HG03108 (cell line): ENCODE data around the gene ATP11A.

Experiments used
- ATAC-seq: cut with Tn5 transposase; IDR thresholded peaks from one replicate; pipeline ENCODE4 v1.9.1; 2021; ENCODE audit warnings: moderate library complexity; ENCODE audit not compliant: unreplicated experiment

Gene ATP11A

GRCh38 chr13:112721198-112722104 lies 31.6 kb downstream of the ATP11A start:
- no peak for ATAC-seq

- no peak for ATAC-seq
Measured at GRCh38 chr13:112722433-112723263, 32.8 kb downstream of the ATP11A start.

DNA sequence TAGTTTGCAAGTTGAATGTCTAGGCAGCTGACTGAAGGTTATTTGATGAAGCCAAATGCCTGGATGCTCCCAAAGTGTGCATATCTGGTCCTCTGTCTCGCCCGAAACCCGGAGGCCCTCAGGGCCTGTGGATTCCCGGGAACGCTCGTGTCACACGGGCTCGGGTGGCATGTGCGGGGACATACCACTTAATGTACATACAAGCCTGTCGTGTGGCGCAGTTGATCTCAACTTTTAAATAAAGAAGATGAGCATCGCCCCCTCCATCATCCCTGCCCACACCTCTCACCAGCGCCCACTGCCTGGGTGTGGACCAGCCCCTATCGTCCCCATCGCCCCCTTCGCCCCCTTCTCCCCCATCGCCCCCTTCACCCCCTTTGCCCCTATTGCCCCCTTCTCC lies 33.9 kb downstream of the ATP11A start:
- ATAC-seq = no peak

DNA sequence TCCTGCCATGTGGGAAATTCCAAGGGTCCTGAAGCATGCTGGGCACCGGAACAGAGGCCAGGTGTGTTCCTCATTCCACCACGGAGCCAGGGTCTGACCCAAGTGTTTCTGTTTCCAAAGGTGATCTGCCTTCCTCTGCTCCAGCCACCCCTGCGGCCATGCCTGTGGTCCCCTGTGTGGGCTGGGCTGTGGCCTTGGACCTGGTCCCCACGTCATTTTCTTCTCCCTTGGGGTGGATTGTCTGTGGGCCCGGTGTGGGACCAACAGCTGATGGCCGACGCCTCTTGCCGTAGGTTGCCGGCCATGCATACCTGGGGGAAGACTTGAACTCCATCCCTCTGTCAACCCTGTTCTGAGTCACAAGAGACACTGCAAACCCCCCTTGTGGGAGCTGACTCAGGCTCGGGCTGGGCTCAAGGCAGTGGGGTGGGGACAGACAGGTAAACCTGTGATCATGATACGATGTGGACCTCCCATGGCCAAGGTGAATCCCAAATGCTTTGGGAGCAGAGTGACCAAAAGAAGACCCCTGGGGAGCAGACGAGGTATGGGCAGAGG lies 35.0 kb downstream of the ATP11A start:
- no peak for ATAC-seq

DNA sequence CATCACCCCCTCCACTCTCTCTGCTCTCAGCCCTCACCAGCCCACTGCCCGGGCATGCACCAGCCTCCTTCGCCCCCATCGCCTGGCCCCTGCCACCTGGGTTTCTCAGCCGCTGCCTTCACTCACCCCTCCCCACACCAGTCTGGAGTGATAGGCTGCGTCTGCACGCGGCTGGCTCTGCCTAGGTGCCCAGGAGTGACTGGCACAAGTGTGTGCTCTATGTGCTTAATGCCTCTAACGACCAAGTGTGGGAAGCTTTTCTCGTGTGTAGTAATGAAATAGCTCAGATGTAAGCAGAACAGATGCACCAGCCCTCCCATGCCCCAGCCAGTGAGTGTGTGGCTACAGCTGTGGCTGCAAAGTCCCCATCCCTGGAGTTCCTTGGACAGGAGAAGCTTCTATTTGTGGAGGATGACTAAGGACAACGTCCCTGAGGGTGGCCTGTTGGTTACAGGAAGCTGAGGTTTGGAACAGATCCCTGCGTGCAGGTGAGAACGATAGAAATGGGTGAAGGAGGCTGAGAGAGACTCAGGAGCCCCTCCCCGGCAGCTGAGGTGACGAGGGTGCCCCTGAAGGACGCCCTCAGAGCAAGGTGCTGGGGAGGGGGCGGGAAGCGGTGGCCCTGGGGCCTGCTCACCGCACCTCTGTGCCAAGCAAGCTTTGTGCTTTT lies 35.6 kb downstream of the ATP11A start:
- no peak for ATAC-seq

DNA sequence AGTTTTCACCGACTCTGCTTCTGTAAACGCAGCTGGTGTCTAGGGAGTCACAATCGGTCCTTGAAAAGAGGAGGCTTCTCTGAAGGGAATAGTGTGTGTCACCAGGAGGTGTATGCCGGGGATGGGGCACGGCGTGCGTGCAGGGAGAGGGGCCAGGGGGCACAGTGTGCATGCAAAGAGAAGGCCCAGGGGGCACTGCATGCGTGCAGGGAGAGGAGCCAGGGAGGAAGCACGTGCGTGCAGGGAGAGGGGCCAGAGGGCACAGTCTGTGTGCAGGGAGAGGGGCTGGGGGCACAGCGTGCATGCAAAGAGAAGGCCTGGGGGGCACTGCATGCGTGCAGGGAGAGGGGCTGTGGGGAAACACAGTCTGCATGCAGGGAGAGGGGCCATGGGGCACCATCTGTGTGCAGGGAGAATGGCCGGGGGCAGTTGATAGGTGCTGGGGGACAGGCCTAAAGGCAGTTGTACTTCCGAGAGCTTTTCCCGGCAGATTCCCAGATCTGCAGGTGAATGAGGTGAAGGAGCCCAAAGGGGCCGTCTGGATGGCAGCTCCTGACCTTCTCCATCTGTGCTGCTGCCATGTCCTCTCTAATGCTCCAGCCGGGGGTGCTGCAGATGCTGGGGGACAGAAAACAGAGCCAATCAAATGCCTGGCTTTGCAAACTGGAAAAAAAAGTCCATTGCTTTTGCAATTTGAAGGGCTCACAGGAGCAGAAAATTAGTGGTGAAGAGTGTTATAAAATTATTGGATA lies 36.4 kb downstream of the ATP11A start:
- no peak for ATAC-seq

- no peak for ATAC-seq
Measured at GRCh38 chr13:112727581-112727980, 37.7 kb downstream of the ATP11A start.

- no peak for ATAC-seq
Measured at GRCh38 chr13:112728375-112729126, 38.7 kb downstream of the ATP11A start.

- ATAC-seq = no peak
Measured at GRCh38 chr13:112729408-112729807, 39.6 kb downstream of the ATP11A start.

GRCh38 chr13:112730157-112730671 lies 40.4 kb downstream of the ATP11A start:
- ATAC-seq = no peak

GRCh38 chr13:112731667-112732616 lies 42.1 kb downstream of the ATP11A start:
- no peak for ATAC-seq

- ATAC-seq = no peak
Measured at GRCh38 chr13:112732679-112733078, 42.8 kb downstream of the ATP11A start.

DNA sequence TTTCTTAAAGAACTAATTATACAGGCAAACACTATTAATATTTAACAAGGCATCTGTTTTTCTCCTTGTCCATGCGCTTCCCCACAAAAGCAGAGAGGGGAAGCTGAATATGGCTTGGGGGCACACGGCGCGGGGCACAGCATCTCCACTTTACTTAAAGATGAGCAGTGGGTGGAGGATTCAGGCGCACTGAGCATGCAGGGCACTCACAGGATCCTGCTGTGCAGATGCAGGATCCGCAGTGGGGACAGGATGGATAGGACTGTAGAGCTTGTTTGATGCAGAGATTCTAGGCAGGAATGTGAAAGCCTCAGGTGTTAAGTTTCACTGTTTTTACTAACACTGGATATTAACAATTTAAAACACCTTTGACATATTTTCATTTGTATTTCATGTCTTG lies 43.3 kb downstream of the ATP11A start:
- no peak for ATAC-seq

- no peak for ATAC-seq
Measured at GRCh38 chr13:112733661-112734379, 44.0 kb downstream of the ATP11A start.

DNA sequence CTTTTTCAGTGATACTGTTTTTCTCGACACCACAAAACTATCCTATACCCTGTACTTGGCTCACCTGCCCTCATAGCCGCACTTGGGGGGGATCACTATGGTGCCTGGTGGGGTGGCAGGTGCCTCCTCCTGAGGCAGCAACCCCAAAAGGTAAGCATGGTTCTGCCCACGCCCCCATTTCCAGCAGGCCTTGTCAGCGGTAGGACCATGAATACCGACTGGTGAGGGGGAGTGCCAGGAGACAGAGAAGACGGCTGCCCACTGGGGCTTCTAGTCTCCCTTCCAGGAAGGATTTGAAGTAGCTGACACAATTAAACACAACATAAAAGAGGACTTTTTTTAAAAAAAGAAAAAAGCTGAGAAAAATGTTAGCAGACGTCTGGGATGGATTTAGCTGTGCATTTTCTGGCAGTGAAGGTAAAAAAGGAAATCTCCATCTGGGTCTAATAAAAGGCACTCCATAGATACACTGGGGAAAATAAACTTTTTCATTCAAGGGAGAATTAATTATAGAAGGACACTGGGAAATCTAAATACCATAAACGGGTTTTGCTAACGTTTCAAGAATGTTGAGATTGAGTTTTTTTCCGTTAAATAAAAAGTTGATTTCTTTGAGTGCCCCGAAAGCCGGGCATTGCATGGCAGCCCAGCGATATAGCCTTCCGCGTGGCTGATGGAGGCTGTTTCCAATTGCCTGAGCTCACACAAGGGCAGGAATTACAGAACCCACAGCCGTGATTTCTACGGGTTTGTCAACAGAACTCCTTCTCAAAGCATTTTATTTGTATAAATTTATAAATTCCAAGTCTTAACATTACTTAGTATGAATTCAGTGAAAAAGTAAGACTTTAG lies 45.1 kb downstream of the ATP11A start:
- no peak for ATAC-seq

DNA sequence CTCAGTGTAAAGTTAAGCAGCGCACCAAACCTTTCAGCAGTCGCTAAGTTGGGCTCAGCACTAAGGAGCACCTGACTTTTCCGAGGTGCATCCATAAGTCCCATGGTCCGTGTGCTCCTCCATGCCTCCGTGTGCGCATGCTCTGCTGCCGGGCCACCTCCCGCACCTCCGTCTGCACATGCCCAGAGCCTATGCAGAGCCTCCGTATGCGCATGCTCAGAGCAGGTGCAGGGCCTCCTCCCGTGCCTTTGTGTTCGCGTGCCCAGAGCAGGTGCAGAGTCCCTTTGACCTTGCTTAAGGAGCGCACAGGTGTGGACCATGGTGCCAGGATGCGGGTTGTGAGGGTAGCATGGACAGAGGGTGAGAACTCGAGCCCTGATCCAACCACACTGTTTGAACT lies 46.0 kb downstream of the ATP11A start:
- ATAC-seq = no peak

DNA sequence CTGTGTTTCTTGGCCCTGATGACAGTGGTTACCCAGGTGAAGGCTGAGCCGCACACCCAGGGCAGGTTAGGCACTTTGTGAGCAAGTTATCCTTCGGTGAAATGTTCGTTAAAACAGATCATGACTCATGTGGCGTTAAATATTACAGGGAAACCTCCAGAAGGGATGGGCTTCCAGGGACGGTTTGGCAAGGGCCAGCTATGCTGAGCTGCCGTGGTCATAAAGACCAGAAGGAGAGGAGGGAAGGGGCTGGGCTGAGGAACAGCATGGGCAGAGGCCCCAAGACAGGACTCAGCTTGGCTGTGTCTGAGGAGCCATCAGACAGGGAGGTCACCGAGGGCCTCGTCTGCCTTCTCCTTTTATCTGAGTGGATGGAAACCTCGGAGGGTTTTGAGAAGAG lies 47.5 kb downstream of the ATP11A start:
- no peak for ATAC-seq
